Measurements from ENCODE around the gene GLI2. TPM values are rescaled to one million over a fixed set of nuclear protein-coding genes. Genes with fewer than 3 reads are reported as not detected.

GLI2 gene
- total RNA-seq, 2 experiments from 2014 or later: not detected

- H3K4me2 ChIP-seq (ENCODE audit: low read length): no peak overlapping the region
- BruUV-seq (replicated peaks): no TSS peak
- DNase-seq (ENCODE audit: low spot score): no peak
- H2AFZ ChIP-seq (ENCODE audit: low read length): no peak overlapping the region
- H3K4me1 ChIP-seq (ENCODE audit: insufficient read depth, low read length, poor library complexity, severe bottlenecking): no peaks in the 10 kb centered on the region
- no peaks in the 10 kb centered on the region for H3K9me3 ChIP-seq (ENCODE audit: low read length)
- H3K4me3 ChIP-seq (ENCODE audit: low read depth, low read length, poor library complexity, severe bottlenecking): no peak overlapping the region
- H3K9me2 ChIP-seq (ENCODE audit: insufficient read depth, low read length): no peaks in the 10 kb centered on the region
- TF ChIP-seq EZH2phosphoT487 (IDR thresholded peaks at IDR 0.05; ENCODE audit: borderline replicate concordance, low read depth, low read length): no peak
- no peak for TF ChIP-seq CTCF (conservative IDR thresholded peaks at IDR 0.05; ENCODE audit: low read length)
- H3K79me2 ChIP-seq (ENCODE audit: insufficient read depth, low read depth, low read length): no peaks in the 10 kb centered on the region
- ChIA-PET POLR2A (no interaction called here), CTCF (ENCODE audit: unreplicated experiment) (no interaction called here)
- no peak overlapping the region for H3K27ac ChIP-seq (ENCODE audit: low read depth, low read length, poor library complexity, severe bottlenecking)
- H3K36me3 ChIP-seq (ENCODE audit: insufficient read depth, low read length): no peaks in the 10 kb centered on the region
- intact Hi-C loops (cut with micrococcal nuclease; ENCODE audit: unreplicated experiment): no loop called here
- H4K20me1 ChIP-seq (ENCODE audit: insufficient read depth, low read length): no peaks in the 10 kb centered on the region
Observed at GRCh38 chr2:120747706-120748105, 12.0 kb downstream of the GLI2 start.

DNA sequence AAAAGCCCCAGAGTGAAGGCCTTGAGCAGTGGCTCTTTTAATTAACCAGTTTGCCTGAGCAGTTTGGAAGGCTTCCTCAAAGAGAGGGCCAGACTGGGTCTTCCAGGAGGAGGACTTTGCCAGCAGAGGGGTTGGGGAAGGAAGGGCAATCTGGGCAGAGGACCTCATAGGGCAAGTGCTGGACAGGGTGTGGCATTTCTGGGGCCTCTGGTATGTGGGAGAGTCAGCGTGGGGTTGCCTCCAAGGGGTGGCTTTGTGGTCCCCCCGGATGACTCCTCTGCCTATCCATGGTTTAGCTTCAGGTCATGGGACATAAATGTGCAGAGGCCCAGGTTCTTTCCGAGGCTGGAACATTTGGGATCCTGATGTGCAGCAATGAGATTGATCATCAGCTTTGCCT, 12.6 kb downstream of the GLI2 start:
- H3K27ac ChIP-seq (ENCODE audit: low read depth, low read length, poor library complexity, severe bottlenecking): no peak overlapping the region
- H3K4me2 ChIP-seq (ENCODE audit: low read length): no peak overlapping the region
- no peaks in the 10 kb centered on the region for H4K20me1 ChIP-seq (ENCODE audit: insufficient read depth, low read length)
- no peaks in the 10 kb centered on the region for H3K9me2 ChIP-seq (ENCODE audit: insufficient read depth, low read length)
- H3K79me2 ChIP-seq (ENCODE audit: insufficient read depth, low read depth, low read length): no peaks in the 10 kb centered on the region
- intact Hi-C loops (cut with micrococcal nuclease; ENCODE audit: unreplicated experiment): no loop called here
- H3K9me3 ChIP-seq (ENCODE audit: low read length): no peaks in the 10 kb centered on the region
- no peaks in the 10 kb centered on the region for H3K36me3 ChIP-seq (ENCODE audit: insufficient read depth, low read length)
- no peak overlapping the region for H2AFZ ChIP-seq (ENCODE audit: low read length)
- no peak for DNase-seq (ENCODE audit: low spot score)
- POLR2A ChIA-PET: no interaction called here
- CTCF ChIA-PET (ENCODE audit: unreplicated experiment): no interaction called here
- no TSS peak for BruUV-seq (replicated peaks)
- no peaks in the 10 kb centered on the region for H3K4me1 ChIP-seq (ENCODE audit: insufficient read depth, low read length, poor library complexity, severe bottlenecking)
- no peak overlapping the region for H3K4me3 ChIP-seq (ENCODE audit: low read depth, low read length, poor library complexity, severe bottlenecking)
- TF ChIP-seq CTCF (conservative IDR thresholded peaks at IDR 0.05; ENCODE audit: low read length) (no peak), EZH2phosphoT487 (IDR thresholded peaks at IDR 0.05; ENCODE audit: borderline replicate concordance, low read depth, low read length) (no peak)

GRCh38 chr2:120748741-120749140, 13.1 kb downstream of the GLI2 start:
- H4K20me1 ChIP-seq (ENCODE audit: insufficient read depth, low read length): no peaks in the 10 kb centered on the region
- no TSS peak for BruUV-seq (replicated peaks)
- DNase-seq (ENCODE audit: low spot score): no peak
- TF ChIP-seq EZH2phosphoT487 (IDR thresholded peaks at IDR 0.05; ENCODE audit: borderline replicate concordance, low read depth, low read length): no peak
- no peak for TF ChIP-seq CTCF (conservative IDR thresholded peaks at IDR 0.05; ENCODE audit: low read length)
- H3K79me2 ChIP-seq (ENCODE audit: insufficient read depth, low read depth, low read length): no peaks in the 10 kb centered on the region
- no peak overlapping the region for H3K4me3 ChIP-seq (ENCODE audit: low read depth, low read length, poor library complexity, severe bottlenecking)
- no peaks in the 10 kb centered on the region for H3K9me2 ChIP-seq (ENCODE audit: insufficient read depth, low read length)
- no peaks in the 10 kb centered on the region for H3K9me3 ChIP-seq (ENCODE audit: low read length)
- H3K4me2 ChIP-seq (ENCODE audit: low read length): no peak overlapping the region
- no peak overlapping the region for H2AFZ ChIP-seq (ENCODE audit: low read length)
- no peak overlapping the region for H3K27ac ChIP-seq (ENCODE audit: low read depth, low read length, poor library complexity, severe bottlenecking)
- CTCF ChIA-PET (ENCODE audit: unreplicated experiment): no interaction called here
- H3K4me1 ChIP-seq (ENCODE audit: insufficient read depth, low read length, poor library complexity, severe bottlenecking): no peaks in the 10 kb centered on the region
- intact Hi-C loops (cut with micrococcal nuclease; ENCODE audit: unreplicated experiment): no loop called here
- H3K36me3 ChIP-seq (ENCODE audit: insufficient read depth, low read length): no peaks in the 10 kb centered on the region
- POLR2A ChIA-PET: no interaction called here
